GM19452 (cell line): Measurements from ENCODE around the gene TSPAN4.
A peak's percentile ranks its signal among the peaks of the same experiment; 100 is the strongest.

Experiments used
- ATAC-seq: cut with Tn5 transposase; IDR thresholded peaks from one replicate; pipeline ENCODE4 v1.9.1; 2021; ENCODE audit not compliant: unreplicated experiment

Gene TSPAN4

GRCh38 chr11:905952-906351 is 63.3 kb downstream of the TSPAN4 start:
- no peak for ATAC-seq

DNA sequence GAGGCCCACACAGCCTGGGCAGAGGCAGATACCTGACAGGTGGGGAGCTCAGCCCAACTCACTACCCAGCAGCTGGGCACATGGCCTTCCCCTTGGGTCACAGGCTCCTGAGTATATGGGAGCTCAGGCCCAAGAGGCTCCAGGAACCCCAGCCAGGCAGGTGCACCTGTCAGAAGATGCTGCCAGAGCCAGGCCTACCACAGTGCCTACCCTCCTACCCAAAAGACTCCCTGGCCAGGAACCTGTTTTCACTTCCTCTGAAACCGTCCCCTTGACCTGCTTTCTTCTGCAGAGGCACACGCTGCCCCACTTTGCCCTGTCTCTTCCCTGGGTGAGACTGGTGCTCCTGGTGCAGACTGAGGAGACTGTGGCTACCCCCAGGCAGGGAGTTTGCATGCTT is 65.0 kb downstream of the TSPAN4 start:
- no peak for ATAC-seq

- ATAC-seq = no peak
Measured at GRCh38 chr11:908273-908672, 65.6 kb downstream of the TSPAN4 start.

DNA sequence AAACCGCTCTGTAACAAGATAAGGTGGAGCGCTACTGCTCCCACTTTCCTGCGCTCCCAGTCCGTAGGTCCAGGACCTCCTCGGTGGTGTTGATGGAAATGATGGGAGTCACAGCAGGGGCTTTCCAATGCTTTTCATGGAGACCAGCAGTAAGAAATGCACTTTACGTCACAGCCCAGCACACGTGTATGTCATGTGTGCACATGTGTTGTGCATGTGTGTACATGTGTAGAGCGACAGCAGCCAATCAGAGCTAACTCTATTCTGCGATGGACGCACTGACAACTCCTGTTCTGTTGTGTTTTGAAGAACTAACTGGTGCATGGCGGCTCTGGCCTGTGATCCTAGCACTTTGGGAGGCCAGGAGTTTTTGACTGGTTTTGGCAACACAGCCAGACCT is 66.8 kb downstream of the TSPAN4 start:
- ATAC-seq = no peak

DNA sequence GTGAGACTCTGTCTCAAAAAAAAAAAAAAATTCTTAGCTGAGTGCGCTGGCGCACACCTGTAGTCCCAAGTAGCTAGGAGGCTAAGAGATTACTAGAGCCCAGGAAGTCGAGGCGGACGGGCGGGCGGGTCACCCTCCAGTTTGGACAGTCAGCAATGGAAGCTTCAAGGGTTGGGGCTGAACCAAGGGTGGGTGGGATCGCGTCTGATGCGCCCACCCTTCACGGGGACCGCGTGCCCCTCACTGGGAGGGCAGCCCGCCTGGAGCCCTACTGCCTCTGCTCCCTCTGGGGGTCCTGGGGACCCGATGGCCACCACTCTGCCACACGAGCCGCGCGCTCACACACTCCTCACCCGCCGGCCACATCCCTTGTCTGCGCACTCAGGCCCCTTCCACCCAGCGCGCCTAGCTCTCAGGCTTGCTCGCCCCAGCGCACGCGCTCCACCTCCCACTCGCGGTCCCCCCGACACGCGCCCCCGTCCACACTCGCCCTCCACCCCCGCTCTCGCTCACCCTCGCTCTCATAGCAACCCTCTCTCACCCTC is 67.5 kb downstream of the TSPAN4 start:
- ATAC-seq = peak; percentile 7

DNA sequence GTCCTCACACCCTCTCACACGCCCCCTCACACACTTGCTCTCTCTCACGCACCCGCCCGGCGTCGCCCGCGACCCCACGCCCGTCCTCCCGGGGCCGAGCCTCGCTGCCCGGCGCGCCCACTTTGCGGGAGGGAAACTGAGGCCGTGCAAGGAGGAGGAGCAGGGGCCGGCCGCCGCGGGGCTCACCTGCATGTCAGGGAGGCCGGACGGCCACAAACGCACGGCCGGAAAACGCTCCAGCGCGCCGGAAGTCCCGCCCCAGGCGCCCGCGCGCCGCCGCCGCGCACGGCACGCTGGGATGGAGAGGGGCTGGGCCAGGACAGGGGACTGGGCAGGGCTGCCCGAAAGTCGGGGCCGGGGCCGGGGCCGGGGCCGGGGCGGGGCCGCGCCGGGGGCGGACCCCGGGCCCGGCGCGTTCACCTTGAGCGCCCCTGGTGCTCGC is 68.0 kb downstream of the TSPAN4 start, which contains the start of gene CHID1:
Gene CHID1, minus strand, starts transcription at position 222 of the 442 bp plus-strand sequence. CDS start 5,994 bp downstream, outside the sequence.
- ATAC-seq = peak; percentile 85

DNA sequence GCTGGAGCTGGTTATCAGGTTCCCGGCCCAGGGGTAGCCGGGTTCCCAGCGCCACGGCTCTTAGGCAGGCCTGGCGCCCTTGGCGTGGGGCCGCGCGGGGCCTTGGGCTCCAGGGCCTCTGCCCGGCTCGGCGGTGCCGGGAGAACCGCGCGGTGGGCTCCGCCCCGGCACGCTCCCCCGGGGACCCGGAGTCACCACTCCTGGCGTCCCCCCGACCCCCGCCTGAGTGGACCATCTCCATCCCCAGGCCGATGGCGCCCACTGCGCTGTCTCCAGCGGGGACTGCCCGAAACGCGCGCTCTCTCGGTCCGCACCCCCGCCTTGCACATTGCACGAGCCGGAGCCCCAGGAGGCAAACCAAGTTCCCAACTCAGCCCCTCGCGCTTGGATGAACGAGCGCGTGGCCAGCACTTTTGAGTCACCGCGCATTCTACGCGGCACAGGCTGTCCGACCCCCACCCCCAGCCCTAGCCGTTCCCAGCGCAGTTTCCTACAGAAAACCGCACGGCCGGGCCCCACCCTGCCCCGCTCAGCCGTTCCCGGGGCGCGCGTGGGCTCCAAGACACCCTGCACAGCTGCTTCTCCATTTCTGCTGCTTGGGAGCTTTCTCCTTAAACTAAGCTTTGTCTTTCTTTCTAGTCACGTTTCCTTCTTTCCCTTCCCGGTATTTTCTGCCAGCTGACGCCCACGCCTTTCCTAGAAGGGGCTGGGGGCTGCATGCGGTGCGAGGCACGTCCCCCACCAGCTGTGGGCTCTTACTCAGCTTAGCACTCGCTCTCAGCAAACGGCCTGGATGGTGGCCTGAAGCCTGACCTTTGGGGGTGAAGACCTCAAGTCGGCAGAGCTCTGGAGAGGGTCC is 68.6 kb downstream of the TSPAN4 start:
- ATAC-seq = peak; percentile 36

GRCh38 chr11:911890-912219 is 69.2 kb downstream of the TSPAN4 start:
- ATAC-seq = no peak

DNA sequence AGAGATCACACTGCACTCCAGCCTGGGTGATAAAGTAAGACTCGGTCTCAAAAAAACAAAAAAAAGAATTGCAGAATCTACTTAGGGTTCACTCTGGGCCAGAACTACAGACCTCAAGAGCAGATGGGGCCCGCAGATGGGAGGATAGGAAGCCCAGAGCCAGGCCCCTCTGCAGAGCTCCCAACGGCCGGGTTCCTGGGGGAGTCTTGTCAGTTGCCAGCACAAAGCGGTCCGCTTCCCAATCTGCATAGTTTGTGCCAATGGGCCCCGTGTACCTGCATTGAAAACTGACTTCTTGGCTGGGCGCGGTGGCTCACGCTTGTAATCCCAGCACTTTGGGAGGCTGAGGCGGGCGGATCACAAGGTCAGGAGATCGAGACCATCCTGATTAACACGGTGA is 69.6 kb downstream of the TSPAN4 start:
- no peak for ATAC-seq

- no peak for ATAC-seq
Measured at GRCh38 chr11:913043-913442, 70.4 kb downstream of the TSPAN4 start.

DNA sequence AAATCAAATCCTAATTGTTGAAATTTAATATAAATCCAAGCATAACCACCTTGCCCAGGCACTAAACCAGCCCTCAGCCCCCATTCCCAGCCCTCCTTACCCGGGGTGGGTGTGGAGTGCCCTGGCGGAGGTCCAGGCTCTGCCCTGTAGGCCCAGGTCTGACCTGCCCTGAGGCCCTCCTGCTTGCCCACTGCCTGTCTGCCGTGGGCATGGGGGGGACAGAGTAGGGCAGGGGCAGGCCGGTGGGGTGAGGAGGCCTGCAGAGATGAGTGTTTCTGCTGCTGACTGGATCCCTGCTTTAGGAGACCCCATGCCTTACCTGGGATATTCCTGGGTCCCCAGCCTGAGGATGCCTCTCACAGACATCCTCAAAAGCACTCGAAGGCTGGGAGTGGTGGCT is 71.6 kb downstream of the TSPAN4 start:
- ATAC-seq = no peak

- no peak for ATAC-seq
Measured at GRCh38 chr11:914747-915501, 72.3 kb downstream of the TSPAN4 start.
